Muscle of back (tissue), 11 donors: Measurements from ENCODE around the gene ZBTB4. TPM values are rescaled to one million over a fixed set of nuclear protein-coding genes. Genes with fewer than 3 reads are reported as not detected.

Experiments used
- DNase-seq, 3 donors: peaks; one replicate each; pipeline versions ENCODE4 v3.0.0 to v3.0.0-alpha.2; 2013
- polyA plus RNA-seq, 10 donors: library from polyadenylated mRNA; unstranded; fragments of 120-200 nt; gene quantifications; one replicate each; pipeline ENCODE4 v1.2.1, GENCODE V29; 2013; ENCODE audit not compliant: insufficient read length in 10 of 10

Gene ZBTB4
- polyA plus RNA-seq, 10 donors, result 22.1 to 27.1 (median 24.9) TPM

GRCh38 chr17:7443499-7444485 is 35.6 kb downstream of the ZBTB4 start:
- DNase-seq, result no peak

- DNase-seq, result no peak
Observed at GRCh38 chr17:7442142-7442541, 37.3 kb downstream of the ZBTB4 start.

- DNase-seq, result no peak
Observed at GRCh38 chr17:7441266-7441665, 38.2 kb downstream of the ZBTB4 start.

- DNase-seq, result peak in 1 of 3 donors; percentile 82
Observed at GRCh38 chr17:7440834-7441195, 38.6 kb downstream of the ZBTB4 start.

GRCh38 chr17:7440113-7440833 is 39.2 kb downstream of the ZBTB4 start:
- DNase-seq, result peak in 1 of 3 donors; percentile 85

- peak in 1 of 3 donors; percentile 42 for DNase-seq
Observed at GRCh38 chr17:7439462-7440112, 39.8 kb downstream of the ZBTB4 start, which contains the start of gene FGF11. Gene FGF11, plus strand, starts transcription at chr17:7439512. Its CDS starts 109 bp downstream, at chr17:7439621.

GRCh38 chr17:7438656-7439460 is 40.6 kb downstream of the ZBTB4 start:
- DNase-seq, result no peak

GRCh38 chr17:7437950-7438614 is 41.3 kb downstream of the ZBTB4 start:
- DNase-seq, result peak in 1 of 3 donors; percentile 83

- DNase-seq, result no peak
Observed at GRCh38 chr17:7437369-7437863, 42.0 kb downstream of the ZBTB4 start.

GRCh38 chr17:7436556-7437368 is 42.7 kb downstream of the ZBTB4 start:
- DNase-seq, result peak; percentile 68 to 88 (median 81)

- peak in 1 of 3 donors; percentile 69 for DNase-seq
Observed at GRCh38 chr17:7435676-7436555, 43.5 kb downstream of the ZBTB4 start.

- no peak for DNase-seq
Observed at GRCh38 chr17:7432296-7432695, 47.1 kb downstream of the ZBTB4 start.

GRCh38 chr17:7431231-7431630 is 48.2 kb downstream of the ZBTB4 start:
- no peak for DNase-seq

GRCh38 chr17:7429722-7430121 is 49.7 kb downstream of the ZBTB4 start:
- DNase-seq, result no peak

- no peak for DNase-seq
Observed at GRCh38 chr17:7428557-7428956, 50.9 kb downstream of the ZBTB4 start, which contains the start of gene SPEM3. Gene SPEM3, plus strand, starts transcription at chr17:7428857. Its CDS starts 46 bp downstream, at chr17:7428903.

GRCh38 chr17:7427549-7427948 is 51.9 kb downstream of the ZBTB4 start:
- no peak for DNase-seq

GRCh38 chr17:7426896-7427489 is 52.4 kb downstream of the ZBTB4 start:
- no peak for DNase-seq
